IPS-18a (cell line): Measurements from ENCODE around the gene RNF8.

Source experiments
- H3K27ac ChIP-seq: one replicate; pipeline ENCODE4 v1.5.1; 2013; ENCODE audit warnings: low read length
- H3K27me3 ChIP-seq: one replicate; pipeline ENCODE4 v1.6.1; 2013; ENCODE audit warnings: mild to moderate bottlenecking, low read length; ENCODE audit not compliant: control insufficient read depth, insufficient read depth
- H3K36me3 ChIP-seq: one replicate; pipeline ENCODE4 v1.6.1; 2013; ENCODE audit warnings: low read depth, low read length; ENCODE audit not compliant: control insufficient read depth
- H3K4me1 ChIP-seq: one replicate; pipeline ENCODE4 v1.6.1; 2013; ENCODE audit warnings: low read depth, low read length; ENCODE audit not compliant: control insufficient read depth
- H3K4me3 ChIP-seq: one replicate; pipeline ENCODE4 v1.5.1; 2013; ENCODE audit warnings: low read length
- H3K9ac ChIP-seq: one replicate; pipeline ENCODE4 v1.6.1; 2013; ENCODE audit warnings: mild to moderate bottlenecking, low read length, moderate library complexity
- H3K9me3 ChIP-seq: one replicate; pipeline ENCODE4 v1.6.1; 2013; ENCODE audit warnings: low read depth, low read length; ENCODE audit not compliant: control insufficient read depth

The RNF8 gene

DNA sequence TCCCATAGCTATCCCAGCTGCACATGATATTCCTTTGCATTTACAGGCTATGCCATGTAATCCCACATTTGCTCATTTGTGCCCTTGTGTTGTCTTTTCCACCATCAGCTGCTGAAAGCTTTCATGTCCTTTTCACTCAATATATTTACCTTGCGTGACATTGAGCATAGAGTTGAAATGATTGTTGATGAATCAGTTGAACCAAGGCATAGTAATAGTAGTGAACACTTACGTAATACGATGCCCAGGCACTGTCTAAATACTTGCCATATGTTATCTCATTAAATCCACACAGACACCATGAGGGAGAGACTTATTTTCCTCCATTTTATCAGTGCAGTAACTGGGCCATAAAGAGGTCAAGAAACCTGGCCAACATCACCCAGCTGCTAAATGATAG is 13.1 kb downstream of the RNF8 start:
- no peaks in the 10 kb centered on the region for H3K4me1 ChIP-seq
- H3K27ac ChIP-seq = no peak overlapping the region
- peaks cover 43% of the 10 kb centered on the region for H3K36me3 ChIP-seq
- no peaks in the 10 kb centered on the region for H3K27me3 ChIP-seq
- H3K9ac ChIP-seq = no peak overlapping the region
- H3K9me3 ChIP-seq = no peaks in the 10 kb centered on the region
- no peak overlapping the region for H3K4me3 ChIP-seq

DNA sequence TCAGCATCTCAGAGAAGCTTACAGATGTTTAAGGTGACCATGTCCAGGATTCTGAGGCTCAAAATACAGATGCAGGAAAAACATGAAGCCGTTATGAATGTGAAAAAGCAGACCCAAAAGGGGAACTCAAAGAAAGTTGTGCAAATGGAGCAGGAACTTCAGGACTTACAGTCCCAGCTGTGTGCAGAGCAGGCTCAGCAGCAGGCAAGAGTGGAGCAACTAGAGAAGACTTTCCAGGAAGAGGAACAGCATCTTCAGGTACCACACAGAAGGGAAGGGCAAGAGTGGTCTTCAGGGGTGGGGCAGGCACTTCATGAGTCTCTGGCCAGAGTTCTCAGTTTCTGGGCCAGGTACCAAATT is 15.2 kb downstream of the RNF8 start:
- H3K27ac ChIP-seq = no peak overlapping the region
- H3K4me3 ChIP-seq = no peak overlapping the region
- no peaks in the 10 kb centered on the region for H3K9me3 ChIP-seq
- H3K27me3 ChIP-seq = no peaks in the 10 kb centered on the region
- H3K4me1 ChIP-seq = no peaks in the 10 kb centered on the region
- peaks cover 35% of the 10 kb centered on the region for H3K36me3 ChIP-seq
- no peak overlapping the region for H3K9ac ChIP-seq

DNA sequence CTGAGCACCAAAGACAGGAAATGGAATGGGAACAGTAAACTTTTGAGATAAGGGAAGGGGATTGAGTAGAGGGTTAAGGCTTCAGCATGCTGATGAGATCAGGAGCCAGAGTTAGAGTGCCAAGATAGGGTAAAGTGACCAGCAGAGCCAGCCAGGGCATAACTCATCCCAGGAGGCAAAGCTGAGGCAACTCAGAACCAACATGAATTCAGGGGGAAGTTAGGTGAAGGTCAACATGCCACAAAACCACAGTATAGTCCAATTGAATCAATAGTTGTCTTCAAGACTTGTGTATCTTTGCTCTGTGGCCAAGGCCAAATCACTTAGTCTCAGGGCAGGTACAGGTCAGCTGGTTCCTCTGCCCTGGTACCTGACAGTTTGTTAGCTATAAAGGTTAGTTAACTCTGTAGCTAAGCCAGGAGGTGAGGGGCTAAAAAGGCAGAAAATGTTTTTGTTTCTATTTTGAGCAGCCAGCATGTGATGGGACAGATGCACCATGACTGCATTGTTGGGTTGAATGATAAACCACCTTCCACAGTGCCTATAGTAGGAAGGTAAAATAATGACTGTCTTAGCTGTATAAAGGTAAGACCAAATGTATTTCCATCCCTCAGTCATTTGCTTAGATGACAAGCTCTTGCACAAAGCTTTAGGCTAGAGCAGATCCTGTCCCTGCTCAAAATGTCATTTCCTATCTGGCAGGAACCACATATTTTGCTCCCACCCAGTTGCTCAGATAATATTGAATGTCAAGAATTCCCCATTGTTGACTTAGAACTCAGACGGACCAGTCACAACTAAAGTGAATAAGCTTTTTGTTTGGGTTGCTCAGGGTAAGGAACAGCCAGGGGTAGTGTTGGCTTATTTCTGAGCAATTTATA is 15.8 kb downstream of the RNF8 start:
- H3K27ac ChIP-seq = no peak overlapping the region
- no peaks in the 10 kb centered on the region for H3K9me3 ChIP-seq
- peaks cover 41% of the 10 kb centered on the region for H3K36me3 ChIP-seq

DNA sequence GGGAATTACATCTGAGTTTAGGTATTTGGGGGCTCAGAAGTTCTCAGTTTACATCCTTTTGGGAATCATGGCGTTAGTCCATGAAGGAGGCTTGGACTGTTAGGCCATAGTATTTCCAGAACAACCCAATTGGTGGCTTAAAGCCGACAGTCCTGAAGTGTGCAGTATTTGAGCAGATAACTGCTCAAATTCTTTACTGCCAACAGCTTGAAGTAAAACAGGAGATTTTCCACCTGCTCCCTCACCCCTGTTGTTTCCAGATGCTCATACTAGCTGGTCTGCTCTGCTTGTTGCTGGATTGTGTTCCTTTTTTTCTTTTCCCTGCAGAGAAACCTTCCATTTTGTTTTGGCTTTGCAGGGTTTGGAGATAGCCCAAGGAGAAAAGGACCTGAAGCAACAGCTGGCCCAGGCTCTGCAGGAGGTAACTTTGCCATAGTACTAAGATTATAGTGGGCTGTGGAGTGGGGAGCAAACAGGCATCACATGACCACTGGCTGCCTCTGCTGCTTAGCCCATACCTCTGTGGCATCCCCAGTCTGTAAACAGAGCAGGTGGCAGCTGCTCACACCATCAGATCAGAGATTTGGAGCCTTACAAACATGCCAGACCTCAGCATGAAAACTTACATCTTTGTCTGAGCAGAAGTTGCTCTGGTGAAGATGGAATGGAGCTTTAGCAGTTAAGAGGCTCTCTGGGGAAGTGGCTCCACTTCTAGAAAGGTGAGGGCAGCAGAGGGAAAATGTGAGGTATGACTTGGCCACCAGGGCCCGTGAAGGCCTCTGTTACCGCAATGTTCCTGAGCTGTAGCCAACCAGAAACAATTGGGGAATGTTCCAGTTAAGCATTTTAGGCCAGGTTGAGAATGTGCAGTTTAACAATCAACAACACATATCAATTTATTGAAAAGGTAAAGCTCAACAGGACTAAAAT is 17.6 kb downstream of the RNF8 start:
- peaks cover 45% of the 10 kb centered on the region for H3K36me3 ChIP-seq

More for the DNA sequence above, 15.8 kb downstream of the RNF8 start:
- Histone ChIP-seq H3K4me3 (no peak overlapping the region), H3K27me3 (no peaks in the 10 kb centered on the region), H3K9ac (no peak overlapping the region), H3K4me1 (no peaks in the 10 kb centered on the region)

DNA sequence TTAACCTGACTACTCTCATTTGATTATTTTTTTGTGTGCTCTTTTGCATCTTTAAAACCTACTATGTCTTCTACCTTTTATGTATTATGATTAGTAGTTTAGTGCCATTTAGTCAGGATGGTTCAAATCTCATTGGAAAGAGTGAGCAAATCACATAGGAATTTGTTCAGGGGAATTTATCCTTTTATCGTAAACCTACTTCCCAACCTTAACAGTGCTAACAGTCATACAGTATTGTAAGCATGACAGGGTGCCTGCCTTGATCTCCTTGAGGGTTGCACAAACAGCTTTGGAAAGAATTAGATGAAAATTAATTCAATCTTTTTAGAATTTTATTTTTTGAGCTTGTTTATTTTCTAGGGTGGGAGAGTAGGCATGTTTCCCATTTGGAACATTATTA is 18.3 kb downstream of the RNF8 start:
- no peak overlapping the region for H3K27ac ChIP-seq
- H3K27me3 ChIP-seq = no peaks in the 10 kb centered on the region
- H3K9ac ChIP-seq = no peak overlapping the region
- H3K4me1 ChIP-seq = no peaks in the 10 kb centered on the region
- H3K36me3 ChIP-seq = peaks cover 45% of the 10 kb centered on the region
- no peaks in the 10 kb centered on the region for H3K9me3 ChIP-seq
- H3K4me3 ChIP-seq = no peak overlapping the region

More for the DNA sequence above, 17.6 kb downstream of the RNF8 start:
- Histone ChIP-seq H3K4me1 (no peaks in the 10 kb centered on the region), H3K4me3 (no peak overlapping the region), H3K9me3 (no peaks in the 10 kb centered on the region), H3K27ac (no peak overlapping the region), H3K27me3 (no peaks in the 10 kb centered on the region), H3K9ac (no peak overlapping the region)

DNA sequence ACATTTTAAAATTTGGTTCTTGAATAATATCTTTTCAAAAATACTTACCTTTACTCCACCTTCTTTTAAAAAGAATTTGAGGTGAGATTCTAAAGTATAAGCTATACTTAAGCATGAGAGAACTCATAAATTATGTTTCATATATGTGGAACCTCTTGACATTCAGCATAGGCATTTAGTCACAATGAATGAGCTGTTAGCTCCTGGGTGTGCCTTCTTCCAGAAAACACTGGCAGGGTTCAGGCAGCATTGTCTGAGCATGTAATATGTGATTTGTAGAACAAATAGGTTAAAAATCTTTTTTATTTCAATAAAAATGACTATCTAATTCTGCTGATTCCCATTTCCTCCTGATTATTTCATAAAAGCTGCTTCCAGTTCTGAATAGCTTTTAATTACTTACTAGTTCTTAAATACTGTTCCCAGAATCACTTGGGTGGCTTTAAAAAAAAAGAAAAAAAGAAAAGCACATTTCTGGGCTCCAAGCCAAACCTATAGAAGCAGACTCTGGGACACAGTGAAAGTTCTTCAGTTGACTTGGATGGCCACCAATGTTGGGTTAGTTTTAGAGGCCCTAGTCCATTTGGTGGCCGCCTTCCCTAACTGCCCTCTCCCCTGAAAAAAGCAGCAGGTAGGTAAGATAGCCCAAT is 20.2 kb downstream of the RNF8 start:
- Histone ChIP-seq H3K4me3 (no peak overlapping the region), H3K27ac (no peak overlapping the region), H3K9ac (no peak overlapping the region), H3K4me1 (no peaks in the 10 kb centered on the region), H3K27me3 (no peaks in the 10 kb centered on the region), H3K9me3 (no peaks in the 10 kb centered on the region), H3K36me3 (peaks cover 43% of the 10 kb centered on the region)

DNA sequence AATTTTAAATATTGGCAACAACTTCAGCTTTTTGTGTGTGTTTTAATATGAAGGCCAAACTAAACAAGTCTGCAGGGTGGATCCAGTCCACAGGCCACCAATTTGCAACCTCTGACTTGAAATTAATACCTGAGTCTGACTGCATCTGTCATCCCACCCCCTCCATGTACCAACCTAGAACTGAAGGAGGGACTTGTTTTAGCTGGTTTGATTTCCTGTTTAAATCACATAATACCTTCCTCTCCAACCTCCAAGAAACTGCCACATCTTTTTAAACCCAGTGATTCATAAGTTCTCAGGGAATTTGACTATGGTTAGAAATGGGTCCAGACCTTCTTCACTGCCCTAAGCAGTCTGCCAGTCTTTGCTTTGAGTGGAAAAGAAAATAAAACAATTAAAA is 21.6 kb downstream of the RNF8 start:
- no peaks in the 10 kb centered on the region for H3K27me3 ChIP-seq
- no peak overlapping the region for H3K27ac ChIP-seq
- no peaks in the 10 kb centered on the region for H3K4me1 ChIP-seq
- H3K9me3 ChIP-seq = no peaks in the 10 kb centered on the region
- no peak overlapping the region for H3K9ac ChIP-seq
- H3K36me3 ChIP-seq = peaks cover 30% of the 10 kb centered on the region
- no peak overlapping the region for H3K4me3 ChIP-seq

DNA sequence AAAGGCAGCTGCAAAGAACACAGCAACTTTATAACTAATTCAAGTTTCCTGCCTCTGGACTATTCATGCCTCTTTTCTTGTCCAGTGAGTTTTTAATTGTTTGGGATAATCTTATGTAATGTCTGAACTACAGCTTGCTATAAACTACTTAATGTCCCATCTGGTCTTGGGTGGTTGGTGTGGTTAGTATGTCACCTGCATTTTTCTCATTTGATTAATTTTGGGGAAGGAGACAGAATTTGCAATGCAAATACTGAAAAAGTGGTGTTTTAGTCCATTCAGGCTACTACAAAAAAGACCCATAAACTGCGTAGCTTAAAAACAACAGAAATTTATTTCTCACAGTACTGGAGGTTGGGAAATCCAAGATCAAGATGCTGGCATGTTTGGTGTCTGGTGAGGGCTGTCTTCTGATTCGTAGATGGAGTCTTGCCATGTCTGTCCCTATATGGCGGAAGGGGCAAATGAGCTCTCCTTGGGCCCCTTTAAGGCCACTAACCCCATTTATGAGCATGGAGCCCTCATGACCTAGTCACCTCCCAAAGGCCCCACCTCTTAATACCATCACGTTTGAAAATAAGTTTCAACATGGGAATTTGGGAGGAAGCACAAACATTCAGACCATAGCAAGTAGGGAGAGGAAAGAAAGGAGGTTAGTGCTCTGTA is 22.4 kb downstream of the RNF8 start:
- Histone ChIP-seq H3K36me3 (peaks cover 26% of the 10 kb centered on the region), H3K27ac (no peak overlapping the region), H3K4me3 (no peak overlapping the region), H3K9me3 (no peaks in the 10 kb centered on the region), H3K9ac (no peak overlapping the region), H3K4me1 (no peaks in the 10 kb centered on the region), H3K27me3 (no peaks in the 10 kb centered on the region)

DNA sequence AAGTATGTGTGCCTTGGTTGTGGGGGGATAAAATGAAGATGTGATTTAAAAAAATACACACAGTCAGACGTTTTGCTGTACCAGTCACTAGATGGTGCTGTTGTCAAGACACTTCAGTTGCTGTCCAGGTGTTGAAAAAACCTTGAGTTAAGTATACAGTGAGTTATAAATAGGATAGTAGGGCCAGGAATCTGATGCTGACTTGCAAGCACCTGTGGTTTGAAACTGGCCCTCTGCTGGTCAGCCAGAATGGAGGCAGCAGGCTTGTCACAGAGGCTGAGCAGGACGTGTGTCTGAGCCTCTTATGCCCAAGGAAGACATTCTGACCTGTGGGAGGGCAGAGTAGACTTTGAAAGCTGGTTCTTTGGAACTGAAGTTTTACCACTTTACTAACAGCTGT is 27.8 kb downstream of the RNF8 start:
- Histone ChIP-seq H3K9ac (no peak overlapping the region), H3K4me3 (no peak overlapping the region), H3K27me3 (no peaks in the 10 kb centered on the region), H3K36me3 (peaks cover 19% of the 10 kb centered on the region), H3K9me3 (no peaks in the 10 kb centered on the region), H3K4me1 (no peaks in the 10 kb centered on the region), H3K27ac (no peak overlapping the region)

DNA sequence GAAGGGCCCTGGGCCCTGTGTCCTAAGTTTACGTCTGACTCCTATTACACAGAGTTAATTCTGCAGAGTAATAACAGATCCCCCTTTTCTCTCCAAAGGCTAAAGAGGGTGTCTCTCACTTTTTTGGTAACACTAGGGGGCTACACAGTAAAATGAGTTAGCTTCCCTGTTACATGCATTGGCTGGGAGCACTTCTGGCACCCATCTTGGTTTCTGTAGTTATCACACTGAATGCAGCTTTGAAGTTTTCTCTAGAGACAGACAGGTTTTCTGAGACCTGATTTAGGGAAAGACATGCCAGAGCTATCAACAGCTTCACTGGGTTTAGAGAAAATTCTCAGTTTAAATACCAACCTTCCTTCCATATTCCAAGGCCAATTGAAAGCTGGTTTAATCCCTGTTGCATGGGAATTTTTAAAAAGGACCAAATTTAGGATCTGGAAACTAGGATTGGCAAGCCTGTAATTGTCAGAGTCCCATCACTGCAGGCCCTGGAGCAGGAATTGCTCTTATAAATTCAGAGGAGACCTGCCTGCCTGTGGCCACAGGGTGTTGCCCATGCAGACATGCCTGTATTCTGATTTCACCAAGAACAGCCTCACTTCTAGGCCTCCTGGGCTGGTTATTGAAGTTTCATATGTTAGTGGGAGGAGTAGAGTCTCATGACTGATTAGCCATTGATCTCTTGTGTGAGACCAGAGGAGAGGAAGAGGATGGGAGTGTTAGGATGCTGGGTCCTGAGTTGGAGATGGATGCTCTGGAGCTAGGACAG is 29.4 kb downstream of the RNF8 start:
- H3K27me3 ChIP-seq = no peaks in the 10 kb centered on the region
- H3K36me3 ChIP-seq = peaks cover 11% of the 10 kb centered on the region
- no peaks in the 10 kb centered on the region for H3K9me3 ChIP-seq
- H3K4me1 ChIP-seq = no peaks in the 10 kb centered on the region
- no peak overlapping the region for H3K4me3 ChIP-seq
- no peak overlapping the region for H3K9ac ChIP-seq
- H3K27ac ChIP-seq = no peak overlapping the region
